H9 (cell line): ENCODE data around the gene TMC3. TPM values are rescaled to one million over a fixed set of nuclear protein-coding genes. Genes with fewer than 3 reads are reported as not detected.

Experiments
- DNase-seq: peaks from one replicate; pipeline ENCODE4 v3.0.0-alpha.2; 2017
- H2AFZ ChIP-seq: one replicate; pipeline ENCODE4 v1.6.1; 2013; ENCODE audit warnings: mild to moderate bottlenecking, low read length, control low read depth, moderate library complexity
- H2AK5ac ChIP-seq: 2 replicates; pipeline ENCODE4 v1.6.1; 2013; ENCODE audit warnings: low read length, control low read depth, mixed read lengths; ENCODE audit not compliant: insufficient read length
- H2BK120ac ChIP-seq: one replicate; pipeline ENCODE4 v1.6.1; 2013; ENCODE audit warnings: low read depth, mild to moderate bottlenecking, low read length, control low read depth, inconsistent platforms; ENCODE audit not compliant: poor library complexity, severe bottlenecking
- H2BK12ac ChIP-seq: 2 replicates; pipeline ENCODE4 v1.6.1; 2013; ENCODE audit warnings: low read length, control low read depth, mixed read lengths, low read depth; ENCODE audit not compliant: insufficient read length
- H2BK15ac ChIP-seq: 2 replicates; pipeline ENCODE4 v1.6.1; 2013; ENCODE audit warnings: low read depth, low read length, control low read depth
- H2BK20ac ChIP-seq: one replicate; pipeline ENCODE4 v1.6.1; 2013; ENCODE audit warnings: low read depth, mild to moderate bottlenecking, low read length, control low read depth, inconsistent platforms; ENCODE audit not compliant: poor library complexity, severe bottlenecking
- H2BK5ac ChIP-seq: 2 replicates; pipeline ENCODE4 v1.6.1; 2013; ENCODE audit warnings: low read length, control low read depth, mixed read lengths; ENCODE audit not compliant: insufficient read length
- H3K14ac ChIP-seq: 2 replicates; pipeline ENCODE4 v1.6.1; 2013; ENCODE audit warnings: low read length, control low read depth; ENCODE audit not compliant: insufficient read depth
- H3K18ac ChIP-seq: 2 replicates; pipeline ENCODE4 v1.6.1; 2013; ENCODE audit warnings: low read depth, mild to moderate bottlenecking, mixed read lengths, low read length, control low read depth; ENCODE audit not compliant: insufficient read length
- H3K23ac ChIP-seq: 2 replicates; pipeline ENCODE4 v1.6.1; 2013; ENCODE audit warnings: low read length, control low read depth, mixed read lengths, low read depth; ENCODE audit not compliant: insufficient read length
- H3K23me2 ChIP-seq: 2 replicates; pipeline ENCODE4 v1.6.1; 2013; ENCODE audit warnings: low read depth, mild to moderate bottlenecking, mixed read lengths, low read length, control low read depth; ENCODE audit not compliant: insufficient read length, poor library complexity, severe bottlenecking
- H3K27ac ChIP-seq: 2 replicates; pipeline ENCODE4 v1.5.1; 2013; ENCODE audit warnings: low read length, control low read depth, mixed read lengths, low read depth; ENCODE audit not compliant: insufficient read length
- H3K27me3 ChIP-seq: 2 replicates; pipeline ENCODE4 v1.6.1; 2013; ENCODE audit warnings: low read length, control low read depth, inconsistent platforms; ENCODE audit not compliant: insufficient read depth
- H3K4ac ChIP-seq: 2 replicates; pipeline ENCODE4 v1.6.1; 2013; ENCODE audit warnings: low read depth, mild to moderate bottlenecking, control low read depth, inconsistent platforms, low read length, moderate library complexity
- H3K4me1 ChIP-seq: 2 replicates; pipeline ENCODE4 v1.6.1; 2013; ENCODE audit warnings: low read length, control low read depth, inconsistent platforms; ENCODE audit not compliant: insufficient read depth
- H3K4me2 ChIP-seq: 2 replicates; pipeline ENCODE4 v1.6.1; 2013; ENCODE audit warnings: low read length, control low read depth, mixed read lengths; ENCODE audit not compliant: insufficient read length, insufficient read depth
- H3K56ac ChIP-seq: 2 replicates; pipeline ENCODE4 v1.6.1; 2013; ENCODE audit warnings: low read depth, mild to moderate bottlenecking, mixed read lengths, low read length, control low read depth; ENCODE audit not compliant: insufficient read length
- H3K79me1 ChIP-seq: 2 replicates; pipeline ENCODE4 v1.6.1; 2013; ENCODE audit warnings: low read depth, mild to moderate bottlenecking, moderate library complexity, low read length, control low read depth, inconsistent platforms; ENCODE audit not compliant: insufficient read depth, poor library complexity, severe bottlenecking
- H3K79me2 ChIP-seq: 2 replicates; pipeline ENCODE4 v1.6.1; 2013; ENCODE audit warnings: low read length, control low read depth, inconsistent platforms; ENCODE audit not compliant: insufficient read depth
- H3K9ac ChIP-seq: 2 replicates; pipeline ENCODE4 v1.6.1; 2013; ENCODE audit warnings: low read length, control low read depth, mixed read lengths; ENCODE audit not compliant: insufficient read length; ENCODE audit errors: extremely low read depth
- H3K9me3 ChIP-seq: one replicate; pipeline ENCODE4 v1.6.1; 2013; ENCODE audit warnings: low read depth, low read length, inconsistent platforms; ENCODE audit not compliant: control insufficient read depth
- H3T11ph ChIP-seq: one replicate; pipeline ENCODE4 v1.6.1; 2013; ENCODE audit warnings: mild to moderate bottlenecking, low read length, control low read depth, inconsistent platforms
- H4K20me1 ChIP-seq: one replicate; pipeline ENCODE4 v1.6.1; 2013; ENCODE audit not compliant: control insufficient read depth, insufficient read length, insufficient read depth
- H4K5ac ChIP-seq: 2 replicates; pipeline ENCODE4 v1.6.1; 2013; ENCODE audit warnings: low read depth, mild to moderate bottlenecking, mixed read lengths, low read length, control low read depth; ENCODE audit not compliant: insufficient read length
- H4K8ac ChIP-seq: replicated peaks from 2 replicates; pipeline ENCODE4 v1.6.1; 2013; ENCODE audit warnings: low read length, control low read depth, mixed read lengths, low read depth; ENCODE audit not compliant: insufficient read length
- H4K91ac ChIP-seq: 2 replicates; pipeline ENCODE4 v1.6.1; 2013; ENCODE audit warnings: low read depth, mild to moderate bottlenecking, moderate library complexity, mixed read lengths, low read length, control low read depth; ENCODE audit not compliant: insufficient read length
- H3K27ac Mint-ChIP-seq, 3 experiments: 2 replicates in 2 of 3; 3 replicates in 1 of 3; pipeline ENCODE4 v1.8.0; 2020 to 2021; ENCODE audit warnings: mixed read lengths in 3 of 3, mild to moderate bottlenecking in 1 of 3, moderate library complexity in 1 of 3
- H3K27me3 Mint-ChIP-seq: 2 replicates; pipeline ENCODE4 v1.8.0; 2021; ENCODE audit warnings: low read depth, mild to moderate bottlenecking, moderate library complexity, mixed read lengths
- H3K36me3 Mint-ChIP-seq, 3 experiments: 2 replicates in 2 of 3; 3 replicates in 1 of 3; pipeline ENCODE4 v1.8.0; 2020 to 2021; ENCODE audit warnings: low read depth in 3 of 3, mixed read lengths in 3 of 3; ENCODE audit not compliant: insufficient read depth in 1 of 3
- H3K4me1 Mint-ChIP-seq, 2 experiments: 2 replicates each; pipeline ENCODE4 v1.8.0; 2020; ENCODE audit warnings: mixed read lengths in 2 of 2
- H3K4me3 Mint-ChIP-seq, 2 experiments: 2 replicates in 1 of 2; 3 replicates in 1 of 2; pipeline ENCODE4 v1.8.0; 2020 to 2021; ENCODE audit warnings: mild to moderate bottlenecking in 2 of 2, mixed read lengths in 2 of 2, moderate library complexity in 1 of 2
- H3K9me3 Mint-ChIP-seq, 2 experiments: 2 replicates in 1 of 2; 3 replicates in 1 of 2; pipeline ENCODE4 v1.8.0; 2020; ENCODE audit warnings: mild to moderate bottlenecking in 2 of 2, mixed read lengths in 2 of 2, moderate library complexity in 1 of 2
- CTCF ChIP-seq: fragments of 200-600 bp; sonication (generic); conservative IDR thresholded peaks from 3 replicates; pipeline ENCODE4 v1.8.0; 2021; ENCODE audit warnings: antibody characterized with exemption, mild to moderate bottlenecking
- WGBS: extraction: QIAGEN DNeasy Blood & Tissue Kit; methylation state at CpG from one replicate; pipeline ENCODE4 v1.1.7; 2013; ENCODE audit warnings: missing lambda C conversion rate, low lambda C conversion rate, mixed read lengths; ENCODE audit not compliant: insufficient read length; ENCODE audit errors: extremely low coverage; 5-methylcytosine and 5-hydroxymethylcytosine counted together
- total RNA-seq: library from RNA; stranded (reverse); gene quantifications from 2 replicates; pipeline ENCODE4 v1.2.1, GENCODE V29; 2021

The TMC3 gene
- total RNA-seq, 1 experiment from 2014 or later = not detected

- Histone ChIP-seq H3K14ac (no peak overlapping the region), H3K4me2 (no peak overlapping the region), H3K9me3 (no peaks in the 10 kb centered on the region), H3K56ac (no peak overlapping the region), H3K27ac (no peak overlapping the region), H2BK20ac (no peak overlapping the region), H3K23ac (no peak overlapping the region), H2BK120ac (no peak overlapping the region), H3K4ac (no peak overlapping the region), H3K4me1 (no peaks in the 10 kb centered on the region), H2AFZ (no peak overlapping the region), H3T11ph (no peak overlapping the region), H2BK5ac (no peak overlapping the region), H3K27me3 (no peaks in the 10 kb centered on the region), H4K91ac (no peak overlapping the region), H3K18ac (no peak overlapping the region), H4K8ac (no peak overlapping the region), H2BK15ac (no peak overlapping the region), H4K20me1 (no peaks in the 10 kb centered on the region), H3K23me2 (no peaks in the 10 kb centered on the region), H3K9ac (no peak overlapping the region), H3K79me2 (no peaks in the 10 kb centered on the region), H3K79me1 (no peaks in the 10 kb centered on the region), H2AK5ac (no peak overlapping the region), H2BK12ac (no peak overlapping the region), H4K5ac (no peak overlapping the region)
- H3K27me3 Mint-ChIP-seq = no peaks in the 10 kb centered on the region; the same call in 1 of the 2 replicates
- no peak overlapping the region for H3K4me3 Mint-ChIP-seq
- no CpG with 5 or more reads among the region's 4 CpGs for WGBS
- H3K27ac Mint-ChIP-seq = no peak overlapping the region
- TF ChIP-seq CTCF = no peak
- no peaks in the 10 kb centered on the region for H3K9me3 Mint-ChIP-seq
- H3K36me3 Mint-ChIP-seq = no peaks in the 10 kb centered on the region
- no peak for DNase-seq
- H3K4me1 Mint-ChIP-seq = peaks cover 0 to 7% of the 10 kb centered on the region in 2 experiments; a peak in 3 of 4 replicates
These were observed 2.2 kb upstream of the TMC3 start for GRCh38 chr15:81376231-81376630.
